GM12872 (cell line): ENCODE measurements around the gene RUFY2.

Experiments used
- TF ChIP-seq, protein P1 (sequence below): IDR thresholded peaks from 3 replicates; pipeline ENCODE4 v1.5.1; 2011; ENCODE audit warnings: low read depth, mild to moderate bottlenecking, low read length, moderate library complexity; ENCODE audit not compliant: insufficient read depth

Gene RUFY2, protein sequence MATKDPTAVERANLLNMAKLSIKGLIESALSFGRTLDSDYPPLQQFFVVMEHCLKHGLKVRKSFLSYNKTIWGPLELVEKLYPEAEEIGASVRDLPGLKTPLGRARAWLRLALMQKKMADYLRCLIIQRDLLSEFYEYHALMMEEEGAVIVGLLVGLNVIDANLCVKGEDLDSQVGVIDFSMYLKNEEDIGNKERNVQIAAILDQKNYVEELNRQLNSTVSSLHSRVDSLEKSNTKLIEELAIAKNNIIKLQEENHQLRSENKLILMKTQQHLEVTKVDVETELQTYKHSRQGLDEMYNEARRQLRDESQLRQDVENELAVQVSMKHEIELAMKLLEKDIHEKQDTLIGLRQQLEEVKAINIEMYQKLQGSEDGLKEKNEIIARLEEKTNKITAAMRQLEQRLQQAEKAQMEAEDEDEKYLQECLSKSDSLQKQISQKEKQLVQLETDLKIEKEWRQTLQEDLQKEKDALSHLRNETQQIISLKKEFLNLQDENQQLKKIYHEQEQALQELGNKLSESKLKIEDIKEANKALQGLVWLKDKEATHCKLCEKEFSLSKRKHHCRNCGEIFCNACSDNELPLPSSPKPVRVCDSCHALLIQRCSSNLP

DNA sequence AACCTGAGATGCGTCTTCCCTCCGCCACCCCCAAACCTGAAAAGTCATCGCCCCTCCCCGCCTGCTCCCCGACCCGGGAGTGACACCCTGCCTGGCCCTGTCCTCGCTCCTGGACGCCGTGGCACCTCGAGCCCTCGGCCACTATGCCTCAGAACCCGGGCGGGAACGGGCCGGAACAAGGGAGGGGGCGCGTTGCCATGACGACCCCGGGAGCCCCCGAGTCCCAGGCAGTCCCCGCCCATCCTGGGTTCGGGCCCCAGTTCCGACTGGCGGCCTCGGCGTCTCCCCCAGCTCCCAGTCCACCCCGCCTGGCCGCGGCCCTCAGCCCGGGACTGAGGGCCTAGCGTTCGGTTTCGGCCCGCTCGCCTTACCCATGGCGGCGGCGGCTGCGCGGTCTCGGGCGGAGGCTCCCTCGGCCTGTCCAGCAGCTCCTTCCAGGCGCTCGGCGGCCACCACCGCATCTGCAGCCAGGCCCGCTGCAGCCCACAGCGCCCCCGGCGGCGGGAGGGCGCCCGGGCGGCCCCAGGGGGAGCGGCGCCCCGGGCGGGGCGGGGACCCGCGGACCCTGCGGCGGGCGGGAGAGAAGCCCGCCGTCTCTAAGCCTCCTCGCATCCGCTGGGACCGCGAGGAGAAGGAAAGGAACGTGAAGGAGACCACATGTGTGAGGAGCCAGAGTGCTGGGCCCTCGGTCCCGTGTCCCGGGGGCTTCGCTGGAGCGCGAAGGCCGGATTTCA is at the start of gene RUFY2:
Gene RUFY2 (minus strand): TSS at position 463 of the 734 bp plus-strand sequence. CDS start 88 bp downstream, at position 375.
- TF ChIP-seq, protein P1, sequence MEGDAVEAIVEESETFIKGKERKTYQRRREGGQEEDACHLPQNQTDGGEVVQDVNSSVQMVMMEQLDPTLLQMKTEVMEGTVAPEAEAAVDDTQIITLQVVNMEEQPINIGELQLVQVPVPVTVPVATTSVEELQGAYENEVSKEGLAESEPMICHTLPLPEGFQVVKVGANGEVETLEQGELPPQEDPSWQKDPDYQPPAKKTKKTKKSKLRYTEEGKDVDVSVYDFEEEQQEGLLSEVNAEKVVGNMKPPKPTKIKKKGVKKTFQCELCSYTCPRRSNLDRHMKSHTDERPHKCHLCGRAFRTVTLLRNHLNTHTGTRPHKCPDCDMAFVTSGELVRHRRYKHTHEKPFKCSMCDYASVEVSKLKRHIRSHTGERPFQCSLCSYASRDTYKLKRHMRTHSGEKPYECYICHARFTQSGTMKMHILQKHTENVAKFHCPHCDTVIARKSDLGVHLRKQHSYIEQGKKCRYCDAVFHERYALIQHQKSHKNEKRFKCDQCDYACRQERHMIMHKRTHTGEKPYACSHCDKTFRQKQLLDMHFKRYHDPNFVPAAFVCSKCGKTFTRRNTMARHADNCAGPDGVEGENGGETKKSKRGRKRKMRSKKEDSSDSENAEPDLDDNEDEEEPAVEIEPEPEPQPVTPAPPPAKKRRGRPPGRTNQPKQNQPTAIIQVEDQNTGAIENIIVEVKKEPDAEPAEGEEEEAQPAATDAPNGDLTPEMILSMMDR, result peak; percentile 62; the same call in 2 of the 3 replicates

DNA sequence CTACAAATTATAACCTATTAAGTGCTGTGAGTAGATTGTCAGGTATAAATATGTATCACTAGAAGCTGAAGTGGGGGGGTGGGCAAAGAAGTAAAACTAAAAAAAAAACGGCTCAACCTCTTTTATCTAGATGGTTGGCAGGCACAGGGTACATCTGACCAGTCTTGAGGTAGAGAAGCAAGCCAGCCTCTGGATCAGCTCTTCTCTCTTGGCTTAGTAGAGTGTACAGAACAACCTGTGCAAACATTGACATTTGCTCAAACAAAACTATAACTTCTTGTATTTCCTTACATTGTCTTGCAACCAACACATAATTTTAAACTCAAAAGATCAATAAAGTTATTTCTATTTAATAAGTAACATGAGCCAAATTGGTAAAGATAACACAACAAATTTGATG is 39.1 kb upstream of the RUFY2 start:
- TF ChIP-seq, protein P1, result no peak

DNA sequence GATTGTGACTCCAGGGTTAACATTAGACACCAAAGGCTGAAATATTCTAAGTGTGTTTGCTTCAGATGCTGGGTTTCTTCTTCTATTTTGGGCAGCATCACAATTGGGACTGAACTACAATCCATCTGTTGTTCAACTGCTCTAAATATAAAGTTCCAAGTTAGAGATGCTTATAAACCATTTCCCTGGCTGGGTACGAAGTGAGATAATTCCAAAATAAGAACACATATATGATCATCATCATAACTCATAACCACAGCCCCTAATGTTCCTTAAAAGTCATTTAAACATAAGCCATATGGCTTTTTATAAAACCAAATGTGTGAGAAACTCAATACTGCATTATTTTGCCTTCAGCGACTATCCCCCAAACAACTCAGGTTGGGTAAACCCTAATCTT is 35.9 kb upstream of the RUFY2 start:
- TF ChIP-seq, protein P1, result no peak

DNA sequence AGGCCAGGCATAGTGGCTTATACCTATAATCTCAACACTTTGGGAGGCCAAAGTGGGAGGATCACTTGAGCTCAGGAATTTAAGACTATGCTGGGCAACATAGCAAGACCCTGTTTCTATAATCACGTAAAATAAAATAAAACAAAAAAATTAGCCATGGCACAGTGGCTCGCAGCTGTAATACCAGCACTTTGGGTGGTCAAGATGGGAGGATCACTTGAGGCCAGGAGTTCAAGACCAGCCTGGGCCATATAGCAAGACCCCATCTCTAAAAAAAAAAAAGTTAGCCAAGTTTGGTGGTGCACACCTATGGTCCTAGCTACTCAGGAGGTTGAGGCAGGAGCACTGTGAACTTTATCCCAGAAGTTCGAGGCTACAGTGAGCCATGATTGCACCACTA is 33.8 kb upstream of the RUFY2 start:
- TF ChIP-seq, protein P1, result no peak

DNA sequence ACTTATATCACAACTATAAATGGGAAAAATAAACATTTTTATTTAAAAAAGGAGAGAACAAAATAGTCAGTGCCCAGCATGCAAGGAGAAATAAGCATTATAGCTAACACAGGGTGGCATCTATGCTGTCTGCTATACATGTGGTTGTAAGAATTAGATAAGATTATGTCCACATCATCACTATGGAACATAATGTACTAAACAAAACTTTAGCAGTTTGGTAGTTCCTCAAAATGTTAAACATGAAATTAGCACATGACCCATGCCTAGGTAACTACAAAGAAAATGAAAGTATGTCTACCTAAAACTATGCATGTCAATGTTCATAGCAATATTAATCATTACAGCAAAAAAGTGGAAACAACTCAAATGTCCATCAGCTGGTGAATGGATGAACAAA is 28.7 kb upstream of the RUFY2 start:
- TF ChIP-seq, protein P1, result no peak

DNA sequence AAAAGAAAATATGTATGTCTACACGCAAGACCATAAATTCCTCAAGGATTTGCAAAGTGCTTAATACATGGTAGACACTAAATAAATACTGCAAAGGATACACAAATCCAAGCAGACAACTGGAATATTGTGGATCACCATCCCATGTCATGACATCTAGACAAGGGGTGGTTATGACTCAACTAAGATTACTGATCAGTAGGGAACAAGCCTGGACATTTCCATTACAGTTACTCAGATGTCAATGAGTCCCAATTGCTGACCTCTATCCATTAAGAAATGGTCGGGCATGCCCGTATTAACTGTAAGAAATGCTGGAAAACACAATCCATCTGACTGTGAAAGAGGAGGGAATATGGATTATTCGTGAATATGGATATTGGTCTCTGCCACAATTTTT is 27.6 kb upstream of the RUFY2 start:
- TF ChIP-seq, protein P1, result no peak
